HCT116 (cell line): ENCODE data around the gene HMGCL.

ENCODE experiments used
- ELF1 ChIP-seq: IDR thresholded peaks from 2 replicates; pipeline ENCODE4 v1.6.1; 2012; ENCODE audit warnings: low read depth, borderline replicate concordance
- EZH2 ChIP-seq: fragments of 200-600 bp; sonication (generic); IDR thresholded peaks from 2 replicates; pipeline ENCODE4 v1.6.1; 2017; ENCODE audit warnings: antibody characterized with exemption, mixed run types
- EZH2phosphoT487 ChIP-seq: fragments of 200-600 bp; IDR thresholded peaks from 2 replicates; pipeline ENCODE4 v1.6.1; 2018; ENCODE audit warnings: antibody characterized with exemption, borderline replicate concordance
- POLR2A ChIP-seq: IDR thresholded peaks from 2 replicates; pipeline ENCODE4 v1.7.0; 2011; ENCODE audit warnings: borderline replicate concordance; ENCODE audit not compliant: insufficient read depth, insufficient read length; ENCODE audit errors: extremely low read depth
- POLR2AphosphoS5 ChIP-seq: IDR thresholded peaks from 2 replicates; pipeline ENCODE4 v1.6.1; 2011; ENCODE audit warnings: mild to moderate bottlenecking, low read depth, low read length, moderate library complexity
- RAD21 ChIP-seq: IDR thresholded peaks from 2 replicates; pipeline ENCODE4 v1.6.1; 2012; ENCODE audit warnings: low read depth, mild to moderate bottlenecking
- SRF ChIP-seq: IDR thresholded peaks from 2 replicates; pipeline ENCODE4 v1.6.1; 2012; ENCODE audit warnings: low read depth
- ZNF274 ChIP-seq: fragments of 200-500 bp; sonication (Bioruptor generic); IDR thresholded peaks from 2 replicates; pipeline ENCODE4 v1.6.1; 2014; ENCODE audit warnings: mild to moderate bottlenecking, low read depth, low read length, inconsistent platforms
- TF ChIP-seq, protein P1 (sequence below), 3 experiments: fragments of 200-600 bp in 1 of 3; sonication (generic) in 1 of 3; IDR thresholded peaks in 2 of 3; conservative IDR thresholded peaks in 1 of 3; 2 replicates each; pipeline ENCODE4 v1.5.1; 2012 to 2017; ENCODE audit warnings: low read depth in 2 of 3, low read length in 2 of 3, antibody characterized with exemption in 1 of 3, borderline replicate concordance in 1 of 3, control low read depth in 1 of 3, mild to moderate bottlenecking in 1 of 3, mixed read lengths in 1 of 3, mixed run types in 1 of 3, moderate library complexity in 1 of 3; ENCODE audit not compliant: insufficient read depth in 1 of 3
- TF ChIP-seq, protein P2 (sequence below): IDR thresholded peaks from 2 replicates; pipeline ENCODE4 v1.6.1; 2012; ENCODE audit warnings: low read depth
- TF ChIP-seq, protein P3 (sequence below): IDR thresholded peaks from 2 replicates; pipeline ENCODE4 v1.6.1; 2012

DNA sequence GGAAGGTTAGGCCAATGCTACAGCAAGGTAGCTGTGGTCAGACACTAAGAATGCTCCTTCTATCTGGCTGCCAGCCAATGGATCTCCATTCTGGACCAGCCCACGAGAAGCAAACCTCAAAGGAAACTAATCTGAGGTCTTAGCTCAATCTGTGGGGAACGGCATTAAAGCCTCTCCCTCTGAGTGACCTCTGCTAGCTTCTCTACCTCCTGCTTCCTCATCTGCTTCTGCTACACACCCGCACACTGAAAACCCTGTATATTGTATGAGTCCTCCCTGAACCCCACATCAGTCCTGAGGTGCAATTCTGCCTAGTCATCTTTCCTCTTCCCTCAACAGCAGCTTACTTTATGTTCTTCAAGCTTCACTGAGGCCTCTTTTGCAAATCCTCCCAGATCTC lies 17.8 kb downstream of the HMGCL start:
- TF ChIP-seq, protein P1, sequence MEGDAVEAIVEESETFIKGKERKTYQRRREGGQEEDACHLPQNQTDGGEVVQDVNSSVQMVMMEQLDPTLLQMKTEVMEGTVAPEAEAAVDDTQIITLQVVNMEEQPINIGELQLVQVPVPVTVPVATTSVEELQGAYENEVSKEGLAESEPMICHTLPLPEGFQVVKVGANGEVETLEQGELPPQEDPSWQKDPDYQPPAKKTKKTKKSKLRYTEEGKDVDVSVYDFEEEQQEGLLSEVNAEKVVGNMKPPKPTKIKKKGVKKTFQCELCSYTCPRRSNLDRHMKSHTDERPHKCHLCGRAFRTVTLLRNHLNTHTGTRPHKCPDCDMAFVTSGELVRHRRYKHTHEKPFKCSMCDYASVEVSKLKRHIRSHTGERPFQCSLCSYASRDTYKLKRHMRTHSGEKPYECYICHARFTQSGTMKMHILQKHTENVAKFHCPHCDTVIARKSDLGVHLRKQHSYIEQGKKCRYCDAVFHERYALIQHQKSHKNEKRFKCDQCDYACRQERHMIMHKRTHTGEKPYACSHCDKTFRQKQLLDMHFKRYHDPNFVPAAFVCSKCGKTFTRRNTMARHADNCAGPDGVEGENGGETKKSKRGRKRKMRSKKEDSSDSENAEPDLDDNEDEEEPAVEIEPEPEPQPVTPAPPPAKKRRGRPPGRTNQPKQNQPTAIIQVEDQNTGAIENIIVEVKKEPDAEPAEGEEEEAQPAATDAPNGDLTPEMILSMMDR (IDR thresholded peaks at IDR 0.05 in 2 of 3, conservative IDR thresholded peaks at IDR 0.05 in 1 of 3; ENCODE audit: borderline replicate concordance in 1 of 3, insufficient read depth in 1 of 3, low read depth in 2 of 3, low read length in 2 of 3) = no peak
- TF ChIP-seq EZH2 (no peak), POLR2A (no peak), POLR2AphosphoS5 (no peak), SRF (no peak), RAD21 (no peak), EZH2phosphoT487 (no peak), ELF1 (no peak), ZNF274 (no peak)
- TF ChIP-seq, protein P2, sequence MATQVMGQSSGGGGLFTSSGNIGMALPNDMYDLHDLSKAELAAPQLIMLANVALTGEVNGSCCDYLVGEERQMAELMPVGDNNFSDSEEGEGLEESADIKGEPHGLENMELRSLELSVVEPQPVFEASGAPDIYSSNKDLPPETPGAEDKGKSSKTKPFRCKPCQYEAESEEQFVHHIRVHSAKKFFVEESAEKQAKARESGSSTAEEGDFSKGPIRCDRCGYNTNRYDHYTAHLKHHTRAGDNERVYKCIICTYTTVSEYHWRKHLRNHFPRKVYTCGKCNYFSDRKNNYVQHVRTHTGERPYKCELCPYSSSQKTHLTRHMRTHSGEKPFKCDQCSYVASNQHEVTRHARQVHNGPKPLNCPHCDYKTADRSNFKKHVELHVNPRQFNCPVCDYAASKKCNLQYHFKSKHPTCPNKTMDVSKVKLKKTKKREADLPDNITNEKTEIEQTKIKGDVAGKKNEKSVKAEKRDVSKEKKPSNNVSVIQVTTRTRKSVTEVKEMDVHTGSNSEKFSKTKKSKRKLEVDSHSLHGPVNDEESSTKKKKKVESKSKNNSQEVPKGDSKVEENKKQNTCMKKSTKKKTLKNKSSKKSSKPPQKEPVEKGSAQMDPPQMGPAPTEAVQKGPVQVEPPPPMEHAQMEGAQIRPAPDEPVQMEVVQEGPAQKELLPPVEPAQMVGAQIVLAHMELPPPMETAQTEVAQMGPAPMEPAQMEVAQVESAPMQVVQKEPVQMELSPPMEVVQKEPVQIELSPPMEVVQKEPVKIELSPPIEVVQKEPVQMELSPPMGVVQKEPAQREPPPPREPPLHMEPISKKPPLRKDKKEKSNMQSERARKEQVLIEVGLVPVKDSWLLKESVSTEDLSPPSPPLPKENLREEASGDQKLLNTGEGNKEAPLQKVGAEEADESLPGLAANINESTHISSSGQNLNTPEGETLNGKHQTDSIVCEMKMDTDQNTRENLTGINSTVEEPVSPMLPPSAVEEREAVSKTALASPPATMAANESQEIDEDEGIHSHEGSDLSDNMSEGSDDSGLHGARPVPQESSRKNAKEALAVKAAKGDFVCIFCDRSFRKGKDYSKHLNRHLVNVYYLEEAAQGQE = no peak
- TF ChIP-seq, protein P3, sequence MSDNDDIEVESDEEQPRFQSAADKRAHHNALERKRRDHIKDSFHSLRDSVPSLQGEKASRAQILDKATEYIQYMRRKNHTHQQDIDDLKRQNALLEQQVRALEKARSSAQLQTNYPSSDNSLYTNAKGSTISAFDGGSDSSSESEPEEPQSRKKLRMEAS = no peak
